GM20000 (cell line): ENCODE results near the gene CD2.

ENCODE experiments used
- DNase-seq: peaks from one replicate; pipeline ENCODE4 v3.0.0; 2012; ENCODE audit warnings: low spot score
- CTCF ChIP-seq: IDR thresholded peaks from 2 replicates; pipeline ENCODE4 v1.5.1; 2012; ENCODE audit warnings: mild to moderate bottlenecking, control low read depth; ENCODE audit errors: extremely low read depth, missing control alignments

CD2 gene

GRCh38 chr1:116806245-116806644, 52.0 kb downstream of the CD2 start:
- TF ChIP-seq CTCF, result no peak
- no peak for DNase-seq

- no peak for TF ChIP-seq CTCF
- DNase-seq, result no peak
Observed at GRCh38 chr1:116806671-116807070, 52.4 kb downstream of the CD2 start.

- no peak for TF ChIP-seq CTCF
- DNase-seq, result no peak
Observed at GRCh38 chr1:116807394-116808199, 53.4 kb downstream of the CD2 start.

- no peak for DNase-seq
- TF ChIP-seq CTCF, result no peak
Observed at GRCh38 chr1:116808200-116808847, 54.1 kb downstream of the CD2 start.

- DNase-seq, result no peak
- TF ChIP-seq CTCF, result no peak
Observed at GRCh38 chr1:116808848-116809508, 54.7 kb downstream of the CD2 start.

- no peak for TF ChIP-seq CTCF
- no peak for DNase-seq
Observed at GRCh38 chr1:116811321-116811720, 57.1 kb downstream of the CD2 start.

- TF ChIP-seq CTCF, result no peak
- no peak for DNase-seq
Observed at GRCh38 chr1:116814926-116815723, 60.9 kb downstream of the CD2 start.
